NCI-H146 (cell line): ENCODE measurements around the gene POLD1.
"Not testable (repeated sequence)": the region's sequence is repeated elsewhere in the genome, so short reads cannot be mapped to it uniquely, and the experiment has no call there.

Experiments used
- DNase-seq: peaks from one replicate; lab custom pipeline; 2025; lab: John Stamatoyannopoulos, UW

The POLD1 gene

GRCh38 chr19:50390952-50391351 lies 6.8 kb downstream of the POLD1 start:
- DNase-seq: not testable (repeated sequence)

- DNase-seq: no peak
Observed at GRCh38 chr19:50392759-50393158, 8.6 kb downstream of the POLD1 start.

- DNase-seq: no peak
Observed at GRCh38 chr19:50393589-50393988, 9.4 kb downstream of the POLD1 start.

GRCh38 chr19:50394017-50394416 lies 9.9 kb downstream of the POLD1 start:
- DNase-seq: no peak

- DNase-seq: no peak
Observed at GRCh38 chr19:50398675-50399367, 14.7 kb downstream of the POLD1 start.

GRCh38 chr19:50399368-50399745 lies 15.2 kb downstream of the POLD1 start:
- DNase-seq: no peak

GRCh38 chr19:50401605-50402450 lies 17.7 kb downstream of the POLD1 start:
- DNase-seq: no peak

GRCh38 chr19:50402544-50403301 lies 18.6 kb downstream of the POLD1 start:
- DNase-seq: no peak

GRCh38 chr19:50406156-50406820 lies 22.1 kb downstream of the POLD1 start:
- DNase-seq: no peak

- DNase-seq: no peak
Observed at GRCh38 chr19:50406829-50407228, 22.7 kb downstream of the POLD1 start.

- DNase-seq: no peak
Observed at GRCh38 chr19:50409347-50409746, 25.2 kb downstream of the POLD1 start.

- DNase-seq: no peak
Observed at GRCh38 chr19:50410109-50410508, 26.0 kb downstream of the POLD1 start.

- DNase-seq: no peak
Observed at GRCh38 chr19:50412419-50412818, 28.3 kb downstream of the POLD1 start.

- DNase-seq: no peak
Observed at GRCh38 chr19:50413096-50413495, 28.9 kb downstream of the POLD1 start.

- DNase-seq: no peak
Observed at GRCh38 chr19:50413531-50413930, 29.4 kb downstream of the POLD1 start.

- peak; percentile 50 for DNase-seq
Observed at GRCh38 chr19:50414864-50415660, 30.9 kb downstream of the POLD1 start.

- DNase-seq: no peak
Observed at GRCh38 chr19:50415661-50416033, 31.5 kb downstream of the POLD1 start.

- no peak for DNase-seq
Observed at GRCh38 chr19:50416034-50416977, 32.2 kb downstream of the POLD1 start.

- DNase-seq: peak; percentile 43
Observed at GRCh38 chr19:50417111-50418081, 33.2 kb downstream of the POLD1 start.
